Activated naive CD4-positive, alpha-beta T cell treated with anti-CD3 and anti-CD28 coated beads, Interleukin-2, amount 10 ng/mL, durations not matched to agents 7 days and 5 days (primary cell): ENCODE results near the gene GBP7.
A peak's percentile ranks its signal among the peaks of the same experiment; 100 is the strongest.
"Not testable (repeated sequence)": the region's sequence is repeated elsewhere in the genome, so short reads cannot be mapped to it uniquely, and the experiment has no call there.

ENCODE experiments used
- CTCF ChIA-PET: fragments of 350-600 bp; sonication (Branson Sonifier 250); formaldehyde crosslinking; loops from one replicate; lab custom pipeline; 2021; ENCODE audit warnings: antibody characterized with exemption; lab: Charles Lee
- DNase-seq: peaks from one replicate; pipeline ENCODE4 v3.0.0-alpha.2; 2020
- H3K27ac Mint-ChIP-seq: one replicate; pipeline ENCODE4 v1.8.0; 2021; ENCODE audit warnings: mild to moderate bottlenecking, moderate library complexity, mixed read lengths
- H3K27me3 Mint-ChIP-seq: one replicate; pipeline ENCODE4 v1.8.0; 2021; ENCODE audit warnings: mild to moderate bottlenecking, mixed read lengths
- H3K36me3 Mint-ChIP-seq: one replicate; pipeline ENCODE4 v1.8.0; 2021; ENCODE audit warnings: mixed read lengths
- H3K4me1 Mint-ChIP-seq: one replicate; pipeline ENCODE4 v1.8.0; 2021; ENCODE audit warnings: mixed read lengths
- H3K4me3 Mint-ChIP-seq: one replicate; pipeline ENCODE4 v1.8.0; 2021; ENCODE audit warnings: mild to moderate bottlenecking, moderate library complexity, mixed read lengths
- H3K9me3 Mint-ChIP-seq: one replicate; pipeline ENCODE4 v1.8.0; 2021; ENCODE audit warnings: mixed read lengths

GBP7 gene

GRCh38 chr1:89149229-89149628 lies 26.6 kb downstream of the GBP7 start:
- peaks cover 2% of the 10 kb centered on the region for H3K36me3 Mint-ChIP-seq
- no peak overlapping the region for H3K27ac Mint-ChIP-seq
- no peak overlapping the region for H3K4me3 Mint-ChIP-seq
- H3K4me1 Mint-ChIP-seq: peaks cover 6% of the 10 kb centered on the region
- H3K27me3 Mint-ChIP-seq: peaks cover 12% of the 10 kb centered on the region
- H3K9me3 Mint-ChIP-seq: no peaks in the 10 kb centered on the region
- CTCF ChIA-PET: no interaction called here
- DNase-seq: no peak

- H3K4me1 Mint-ChIP-seq: peaks cover 6% of the 10 kb centered on the region
- H3K4me3 Mint-ChIP-seq: no peak overlapping the region
- DNase-seq: no peak
- peaks cover 12% of the 10 kb centered on the region for H3K27me3 Mint-ChIP-seq
- H3K9me3 Mint-ChIP-seq: no peaks in the 10 kb centered on the region
- CTCF ChIA-PET: no interaction called here
- peaks cover 2% of the 10 kb centered on the region for H3K36me3 Mint-ChIP-seq
- no peak overlapping the region for H3K27ac Mint-ChIP-seq
These were observed 27.8 kb downstream of the GBP7 start for GRCh38 chr1:89147678-89148658.

GRCh38 chr1:89146721-89147120 lies 29.1 kb downstream of the GBP7 start:
- Mint-ChIP-seq H3K27me3 (peaks cover 7% of the 10 kb centered on the region), H3K27ac (no peak overlapping the region), H3K36me3 (no peaks in the 10 kb centered on the region), H3K4me3 (no peak overlapping the region), H3K9me3 (no peaks in the 10 kb centered on the region), H3K4me1 (peaks cover 7% of the 10 kb centered on the region)
- CTCF ChIA-PET: no interaction called here
- no peak for DNase-seq

GRCh38 chr1:89143484-89143883 lies 32.3 kb downstream of the GBP7 start:
- H3K27me3 Mint-ChIP-seq: peaks cover 7% of the 10 kb centered on the region
- peaks cover 3% of the 10 kb centered on the region for H3K36me3 Mint-ChIP-seq
- DNase-seq: no peak
- no peak overlapping the region for H3K4me3 Mint-ChIP-seq
- H3K9me3 Mint-ChIP-seq: peaks cover 4% of the 10 kb centered on the region
- no peak overlapping the region for H3K27ac Mint-ChIP-seq
- H3K4me1 Mint-ChIP-seq: peaks cover 2% of the 10 kb centered on the region
- CTCF ChIA-PET: interaction anchor here (0.6 kb wide), 1 partner anchor 743 kb away, joined by 4 read pairs; no protein-coding TSS in a partner anchor

- DNase-seq: no peak
- no peak overlapping the region for H3K4me3 Mint-ChIP-seq
- CTCF ChIA-PET: no interaction called here
- peaks cover under 1% of the 10 kb centered on the region for H3K27me3 Mint-ChIP-seq
- H3K36me3 Mint-ChIP-seq: peaks cover 11% of the 10 kb centered on the region
- H3K27ac Mint-ChIP-seq: no peak overlapping the region
- H3K9me3 Mint-ChIP-seq: peaks cover 10% of the 10 kb centered on the region
- H3K4me1 Mint-ChIP-seq: peaks cover 2% of the 10 kb centered on the region
These were observed 33.6 kb downstream of the GBP7 start for GRCh38 chr1:89142160-89142559.

GRCh38 chr1:89133747-89134146 lies 42.1 kb downstream of the GBP7 start:
- no peak for DNase-seq
- Mint-ChIP-seq H3K27ac (no peak overlapping the region), H3K4me1 (peaks cover 15% of the 10 kb centered on the region), H3K4me3 (no peak overlapping the region), H3K27me3 (peaks cover 6% of the 10 kb centered on the region), H3K36me3 (peaks cover 26% of the 10 kb centered on the region), H3K9me3 (peaks cover 25% of the 10 kb centered on the region)
- CTCF ChIA-PET: interaction anchor here (1.2 kb wide), 1 partner anchor 150 kb away, joined by 3 read pairs; no protein-coding TSS in a partner anchor

- Mint-ChIP-seq H3K27me3 (peaks cover 6% of the 10 kb centered on the region), H3K4me3 (no peak overlapping the region), H3K9me3 (peaks cover 18% of the 10 kb centered on the region), H3K27ac (no peak overlapping the region), H3K36me3 (peaks cover 25% of the 10 kb centered on the region), H3K4me1 (peaks cover 34% of the 10 kb centered on the region)
- DNase-seq: no peak
- CTCF ChIA-PET: interaction anchor here (1.3 kb wide), 1 partner anchor 45 kb away, joined by 3 read pairs; the partner anchor contains the start of gene GBP7
These were observed 45.1 kb downstream of the GBP7 start for GRCh38 chr1:89130716-89131115.

- CTCF ChIA-PET: no interaction called here
- H3K4me3 Mint-ChIP-seq: no peak overlapping the region
- H3K4me1 Mint-ChIP-seq: peaks cover 34% of the 10 kb centered on the region
- H3K9me3 Mint-ChIP-seq: peaks cover 13% of the 10 kb centered on the region
- H3K36me3 Mint-ChIP-seq: peaks cover 32% of the 10 kb centered on the region
- DNase-seq: no peak
- peaks cover 6% of the 10 kb centered on the region for H3K27me3 Mint-ChIP-seq
- H3K27ac Mint-ChIP-seq: peak overlapping the region; percentile 89
These were observed 45.9 kb downstream of the GBP7 start for GRCh38 chr1:89129911-89130310.

GRCh38 chr1:89128003-89128458 lies 47.8 kb downstream of the GBP7 start:
- H3K27me3 Mint-ChIP-seq, CTCF ChIA-PET, H3K4me3 Mint-ChIP-seq, DNase-seq: not testable (repeated sequence)
- Mint-ChIP-seq H3K36me3 (peaks cover 46% of the 10 kb centered on the region), H3K9me3 (peaks cover 11% of the 10 kb centered on the region), H3K4me1 (peaks cover 44% of the 10 kb centered on the region), H3K27ac (peak overlapping the region; percentile 99)

- Mint-ChIP-seq H3K4me3 (peak overlapping the region; percentile 84), H3K27ac (peak overlapping the region; percentile 99), H3K4me1 (peaks cover 55% of the 10 kb centered on the region), H3K9me3 (peaks cover 11% of the 10 kb centered on the region), H3K36me3 (peaks cover 57% of the 10 kb centered on the region)
- CTCF ChIA-PET: interaction anchor here (0.6 to 2.0 kb wide), 8 partner anchors 62 to 231 kb away, joined by 3 to 8 read pairs (median 4); partner anchors contain the start of genes GBP1, GBP4 and GBP5
- peak; percentile 89 for DNase-seq
- not testable (repeated sequence) for H3K27me3 Mint-ChIP-seq
These were observed 48.9 kb downstream of the GBP7 start for GRCh38 chr1:89126602-89127565.

GRCh38 chr1:89125913-89126580 lies 49.8 kb downstream of the GBP7 start, which contains the start of gene GBP2:
Gene GBP2 (minus strand): TSS chr1:89126114. CDS start chr1:89121966, 4,148 bp downstream.
- Mint-ChIP-seq H3K9me3 (peaks cover 11% of the 10 kb centered on the region), H3K27me3 (no peaks in the 10 kb centered on the region), H3K4me3 (peak within 1 kb of the TSS; percentile 99), H3K36me3 (peaks cover 61% of the 10 kb centered on the region), H3K4me1 (peaks cover 60% of the 10 kb centered on the region), H3K27ac (peak within 1 kb of the TSS; percentile 99)
- peak; percentile 52 for DNase-seq
- CTCF ChIA-PET: interaction anchor here (0.7 to 2.6 kb wide), 8 partner anchors 72 to 232 kb away, joined by 3 to 9 read pairs (median 5); partner anchors contain the start of genes GBP4 and GBP5

GRCh38 chr1:89125240-89125912 lies 50.4 kb downstream of the GBP7 start:
- peak overlapping the region; percentile 99 for H3K4me3 Mint-ChIP-seq
- H3K4me1 Mint-ChIP-seq: peaks cover 60% of the 10 kb centered on the region
- no peak for DNase-seq
- CTCF ChIA-PET: interaction anchor here (0.7 to 2.6 kb wide), 6 partner anchors 94 to 233 kb away, joined by 3 to 9 read pairs (median 4); partner anchors contain the start of gene GBP5
- peaks cover 11% of the 10 kb centered on the region for H3K9me3 Mint-ChIP-seq
- H3K27me3 Mint-ChIP-seq: no peaks in the 10 kb centered on the region
- peaks cover 64% of the 10 kb centered on the region for H3K36me3 Mint-ChIP-seq
- peak overlapping the region; percentile 99 for H3K27ac Mint-ChIP-seq
